Measurements from ENCODE around the gene VSIR. TPM values are rescaled to one million over a fixed set of nuclear protein-coding genes. Genes with fewer than 3 reads are reported as not detected.

Gene VSIR
- total and polyA plus RNA-seq, 11 donors, result 32.6 to 181 (median 83.2) TPM

- intact Hi-C loops (cut with DNase I), result no loop called here
- H3K4me3 ChIP-seq, result no peak overlapping the region
- WGBS, 4 donors, result 84 to 86% (median 84%) methylated on average over 12 of the region's 12 CpGs
- H3K36me3 ChIP-seq, result no peaks in the 10 kb centered on the region
- no peaks in the 10 kb centered on the region for H3K27me3 ChIP-seq
- H3K27ac ChIP-seq, result peak overlapping the region in 3 of 12 donors; percentile 17 to 87 (median 20)
- H3K9me3 ChIP-seq, result peaks cover 0 to under 1% (median 0%) of the 10 kb centered on the region in 12 donors
- peaks cover 0 to 90% (median 13%) of the 10 kb centered on the region in 12 donors for H3K4me1 ChIP-seq
- DNase-seq (no peak), ATAC-seq (no peak)
- TF ChIP-seq CTCF (IDR thresholded peaks at IDR 0.05), result no peak
- no peak for TF ChIP-seq POLR2A (IDR thresholded peaks at IDR 0.05)
These were observed 36.1 kb downstream of the VSIR start for GRCh38 chr10:71737001-71737833.

GRCh38 chr10:71736570-71736952, 36.8 kb downstream of the VSIR start:
- WGBS, 4 donors, result 92 to 98% (median 94%) methylated on average over 2 of the region's 2 CpGs
- ATAC-seq, result no peak

GRCh38 chr10:71735709-71736569, 37.4 kb downstream of the VSIR start:
- Histone ChIP-seq H3K27me3 (no peaks in the 10 kb centered on the region), H3K36me3 (no peaks in the 10 kb centered on the region), H3K4me3 (no peak overlapping the region), H3K9me3 (no peaks in the 10 kb centered on the region), H3K4me1 (peaks cover 0 to 84% (median 13%) of the 10 kb centered on the region in 12 donors), H3K27ac (peak overlapping the region in 5 of 12 donors; percentile 17 to 87 (median 29))
- ATAC-seq (peak in 3 of 4 donors; percentile 25 to 39 (median 31)), DNase-seq (peak in 1 of 5 donors; percentile 70)
- no peak for TF ChIP-seq POLR2A (IDR thresholded peaks at IDR 0.05)
- no peak for TF ChIP-seq CTCF (IDR thresholded peaks at IDR 0.05)
- intact Hi-C loops (cut with DNase I), result no loop called here
- 67 to 89% (median 87%) methylated on average over 6 to 16 of the region's 16 CpGs for WGBS, 4 donors

More at GRCh38 chr10:71736570-71736952, 36.8 kb downstream of the VSIR start:
- no peaks in the 10 kb centered on the region for H3K36me3 ChIP-seq
- peak overlapping the region in 4 of 12 donors; percentile 17 to 87 (median 24) for H3K27ac ChIP-seq
- no peak for DNase-seq
- H3K9me3 ChIP-seq, result no peaks in the 10 kb centered on the region
- H3K4me1 ChIP-seq, result peaks cover 0 to 88% (median 13%) of the 10 kb centered on the region in 12 donors
- no peaks in the 10 kb centered on the region for H3K27me3 ChIP-seq
- H3K4me3 ChIP-seq, result no peak overlapping the region
- intact Hi-C loops (cut with DNase I), result no loop called here
- TF ChIP-seq POLR2A (IDR thresholded peaks at IDR 0.05) (no peak), CTCF (IDR thresholded peaks at IDR 0.05) (no peak)

- H3K4me3 ChIP-seq, result no peak overlapping the region
- TF ChIP-seq POLR2A (IDR thresholded peaks at IDR 0.05) (no peak), CTCF (IDR thresholded peaks at IDR 0.05) (no peak)
- no peaks in the 10 kb centered on the region for H3K36me3 ChIP-seq
- H3K27ac ChIP-seq, result peak overlapping the region in 1 of 12 donors; percentile 87
- H3K9me3 ChIP-seq, result no peaks in the 10 kb centered on the region
- WGBS, 4 donors, result 80 to 90% (median 86%) methylated on average over 3 to 5 of the region's 5 CpGs
- H3K4me1 ChIP-seq, result peaks cover 0 to 83% (median 9%) of the 10 kb centered on the region in 12 donors
- ATAC-seq, result no peak
- no peaks in the 10 kb centered on the region for H3K27me3 ChIP-seq
- intact Hi-C loops (cut with DNase I), result no loop called here
- no peak for DNase-seq
These were observed 38.5 kb downstream of the VSIR start for GRCh38 chr10:71734797-71735196.

All from heart left ventricle (tissue), 16 donors.